DOHH2 (cell line): ENCODE data around the gene MT1H.

Experiments used
- H3F3A ChIP-seq: fragments of 200-600 bp; sonication (generic), shearing (Covaris generic); 2 replicates; pipeline ENCODE4 v1.6.0; 2016; ENCODE audit warnings: antibody characterized with exemption, mild to moderate bottlenecking; ENCODE audit not compliant: control insufficient read depth, insufficient read depth
- H3K27ac ChIP-seq: fragments of 200-600 bp; sonication (generic); 2 replicates; pipeline ENCODE4 v1.5.1; 2014; ENCODE audit warnings: low read depth, mild to moderate bottlenecking, low read length, moderate library complexity
- H3K27me3 ChIP-seq: fragments of 200-600 bp; sonication (generic); 2 replicates; pipeline ENCODE4 v1.6.1; 2014; ENCODE audit warnings: mild to moderate bottlenecking, low read length, mixed read lengths; ENCODE audit not compliant: control insufficient read depth
- H3K36me3 ChIP-seq: fragments of 200-600 bp; sonication (generic); 2 replicates; pipeline ENCODE4 v1.6.1; 2014; ENCODE audit warnings: mild to moderate bottlenecking, low read length, moderate library complexity, mixed read lengths; ENCODE audit not compliant: control insufficient read depth
- H3K4me1 ChIP-seq: fragments of 200-600 bp; sonication (generic); 2 replicates; pipeline ENCODE4 v1.6.1; 2014; ENCODE audit warnings: mild to moderate bottlenecking, low read length, mixed read lengths; ENCODE audit not compliant: control insufficient read depth
- H3K4me2 ChIP-seq: fragments of 200-600 bp; sonication (generic); 2 replicates; pipeline ENCODE4 v1.6.0; 2014; ENCODE audit warnings: mild to moderate bottlenecking, low read length, moderate library complexity
- H3K4me3 ChIP-seq: fragments of 200-600 bp; sonication (generic); 2 replicates; pipeline ENCODE4 v1.5.1; 2014; ENCODE audit warnings: mild to moderate bottlenecking, low read length, mixed read lengths
- H3K79me2 ChIP-seq: fragments of 200-600 bp; sonication (generic); 2 replicates; pipeline ENCODE4 v1.6.1; 2014; ENCODE audit warnings: mild to moderate bottlenecking, low read length, mixed read lengths; ENCODE audit not compliant: control insufficient read depth
- H3K9me2 ChIP-seq: fragments of 200-600 bp; sonication (generic); replicated peaks from 2 replicates; pipeline ENCODE4 v1.6.1; 2014; ENCODE audit warnings: mild to moderate bottlenecking, low read length, mixed read lengths; ENCODE audit not compliant: control insufficient read depth
- H3K9me3 ChIP-seq: fragments of 200-600 bp; sonication (generic); 2 replicates; pipeline ENCODE4 v1.6.1; 2014; ENCODE audit warnings: antibody characterized with exemption, low read length, mixed read lengths; ENCODE audit not compliant: control insufficient read depth, insufficient read depth
- H4K20me1 ChIP-seq: fragments of 200-600 bp; sonication (generic); 2 replicates; pipeline ENCODE4 v1.6.0; 2014; ENCODE audit warnings: low read depth, mild to moderate bottlenecking, antibody characterized with exemption, low read length, moderate library complexity; ENCODE audit not compliant: control insufficient read depth, insufficient read depth
- EZH2phosphoT487 ChIP-seq: fragments of 200-600 bp; sonication (generic); IDR thresholded peaks from 2 replicates; pipeline ENCODE4 v1.6.1; 2017; ENCODE audit warnings: borderline replicate concordance, mild to moderate bottlenecking, antibody characterized with exemption, low read length, moderate library complexity, mixed read lengths
- TF ChIP-seq, protein P1 (sequence below): fragments of 200-600 bp; sonication (generic); IDR thresholded peaks from one replicate; pipeline ENCODE4 v1.5.1; 2014; ENCODE audit warnings: antibody characterized with exemption, mild to moderate bottlenecking, low read depth, low read length; ENCODE audit not compliant: poor library complexity, severe bottlenecking

The MT1H gene

GRCh38 chr16:56632848-56633365, 36.7 kb upstream of the MT1H start:
- no peaks in the 10 kb centered on the region for H4K20me1 ChIP-seq
- no peaks in the 10 kb centered on the region for H3K9me2 ChIP-seq
- no peak overlapping the region for H3K4me2 ChIP-seq
- no peaks in the 10 kb centered on the region for H3F3A ChIP-seq
- H3K4me3 ChIP-seq: no peak overlapping the region
- no peaks in the 10 kb centered on the region for H3K36me3 ChIP-seq
- no peaks in the 10 kb centered on the region for H3K4me1 ChIP-seq
- TF ChIP-seq, protein P1, sequence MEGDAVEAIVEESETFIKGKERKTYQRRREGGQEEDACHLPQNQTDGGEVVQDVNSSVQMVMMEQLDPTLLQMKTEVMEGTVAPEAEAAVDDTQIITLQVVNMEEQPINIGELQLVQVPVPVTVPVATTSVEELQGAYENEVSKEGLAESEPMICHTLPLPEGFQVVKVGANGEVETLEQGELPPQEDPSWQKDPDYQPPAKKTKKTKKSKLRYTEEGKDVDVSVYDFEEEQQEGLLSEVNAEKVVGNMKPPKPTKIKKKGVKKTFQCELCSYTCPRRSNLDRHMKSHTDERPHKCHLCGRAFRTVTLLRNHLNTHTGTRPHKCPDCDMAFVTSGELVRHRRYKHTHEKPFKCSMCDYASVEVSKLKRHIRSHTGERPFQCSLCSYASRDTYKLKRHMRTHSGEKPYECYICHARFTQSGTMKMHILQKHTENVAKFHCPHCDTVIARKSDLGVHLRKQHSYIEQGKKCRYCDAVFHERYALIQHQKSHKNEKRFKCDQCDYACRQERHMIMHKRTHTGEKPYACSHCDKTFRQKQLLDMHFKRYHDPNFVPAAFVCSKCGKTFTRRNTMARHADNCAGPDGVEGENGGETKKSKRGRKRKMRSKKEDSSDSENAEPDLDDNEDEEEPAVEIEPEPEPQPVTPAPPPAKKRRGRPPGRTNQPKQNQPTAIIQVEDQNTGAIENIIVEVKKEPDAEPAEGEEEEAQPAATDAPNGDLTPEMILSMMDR: no peak
- TF ChIP-seq EZH2phosphoT487: no peak
- no peaks in the 10 kb centered on the region for H3K9me3 ChIP-seq
- no peak overlapping the region for H3K27ac ChIP-seq
- no peaks in the 10 kb centered on the region for H3K79me2 ChIP-seq
- H3K27me3 ChIP-seq: peaks cover 60% of the 10 kb centered on the region

- Histone ChIP-seq H3K27me3 (peaks cover 61% of the 10 kb centered on the region), H3K79me2 (no peaks in the 10 kb centered on the region), H3K9me2 (no peaks in the 10 kb centered on the region), H3F3A (no peaks in the 10 kb centered on the region), H3K36me3 (no peaks in the 10 kb centered on the region), H3K9me3 (no peaks in the 10 kb centered on the region), H3K4me2 (no peak overlapping the region), H3K4me3 (no peak overlapping the region), H4K20me1 (no peaks in the 10 kb centered on the region), H3K27ac (no peak overlapping the region), H3K4me1 (no peaks in the 10 kb centered on the region)
- no peak for TF ChIP-seq EZH2phosphoT487
- TF ChIP-seq, protein P1: no peak
These were observed 36.1 kb upstream of the MT1H start for GRCh38 chr16:56633535-56633934.

- H3K4me2 ChIP-seq: no peak overlapping the region
- no peaks in the 10 kb centered on the region for H3F3A ChIP-seq
- no peak overlapping the region for H3K27ac ChIP-seq
- peaks cover 63% of the 10 kb centered on the region for H3K27me3 ChIP-seq
- no peaks in the 10 kb centered on the region for H4K20me1 ChIP-seq
- H3K4me3 ChIP-seq: no peak overlapping the region
- H3K79me2 ChIP-seq: no peaks in the 10 kb centered on the region
- H3K4me1 ChIP-seq: no peaks in the 10 kb centered on the region
- H3K9me3 ChIP-seq: no peaks in the 10 kb centered on the region
- no peaks in the 10 kb centered on the region for H3K9me2 ChIP-seq
- H3K36me3 ChIP-seq: no peaks in the 10 kb centered on the region
- TF ChIP-seq EZH2phosphoT487: no peak
- TF ChIP-seq, protein P1: no peak
These were observed 34.7 kb upstream of the MT1H start for GRCh38 chr16:56634715-56635440.
